Liver (tissue), 3 donors: ENCODE results near the gene KRTAP9-8.

Experiments
- EGR1 ChIP-seq, 2 donors: IDR thresholded peaks; 2 replicates each; pipeline ENCODE4 v1.6.1; 2016 to 2018; ENCODE audit warnings: antibody characterized with exemption in 2 of 2, low read depth in 2 of 2
- MAX ChIP-seq: IDR thresholded peaks from 2 replicates; pipeline ENCODE4 v1.6.1; 2016; ENCODE audit warnings: antibody characterized with exemption
- RAD21 ChIP-seq, 2 donors: IDR thresholded peaks; 2 replicates each; pipeline ENCODE4 v1.6.1; 2016; ENCODE audit warnings: antibody characterized with exemption in 2 of 2, mild to moderate bottlenecking in 2 of 2
- SP1 ChIP-seq: IDR thresholded peaks from 2 replicates; pipeline ENCODE4 v1.6.1; 2018; ENCODE audit warnings: antibody characterized with exemption, mild to moderate bottlenecking
- TAF1 ChIP-seq: conservative IDR thresholded peaks from 2 replicates; pipeline ENCODE4 v1.6.1; 2016; ENCODE audit warnings: antibody characterized with exemption, mild to moderate bottlenecking
- YY1 ChIP-seq: IDR thresholded peaks from 2 replicates; pipeline ENCODE4 v1.6.1; 2016; ENCODE audit warnings: antibody characterized with exemption, mild to moderate bottlenecking
- TF ChIP-seq, protein P1 (sequence below): fragments of 150-350 bp; IDR thresholded peaks from 2 replicates; pipeline ENCODE4 v1.5.1; 2017; ENCODE audit warnings: improper control_type of control experiment, low read depth, low read length; ENCODE audit not compliant: missing input control
- TF ChIP-seq, protein P2 (sequence below): IDR thresholded peaks from 2 replicates; pipeline ENCODE4 v1.6.1; 2016; ENCODE audit warnings: antibody characterized with exemption, mild to moderate bottlenecking
- donor health status: healthy.
- donor health status: healthy.

GRCh38 chr17:41223821-41224220 is 14.0 kb upstream of the KRTAP9-8 start:
- TF ChIP-seq, protein P1, sequence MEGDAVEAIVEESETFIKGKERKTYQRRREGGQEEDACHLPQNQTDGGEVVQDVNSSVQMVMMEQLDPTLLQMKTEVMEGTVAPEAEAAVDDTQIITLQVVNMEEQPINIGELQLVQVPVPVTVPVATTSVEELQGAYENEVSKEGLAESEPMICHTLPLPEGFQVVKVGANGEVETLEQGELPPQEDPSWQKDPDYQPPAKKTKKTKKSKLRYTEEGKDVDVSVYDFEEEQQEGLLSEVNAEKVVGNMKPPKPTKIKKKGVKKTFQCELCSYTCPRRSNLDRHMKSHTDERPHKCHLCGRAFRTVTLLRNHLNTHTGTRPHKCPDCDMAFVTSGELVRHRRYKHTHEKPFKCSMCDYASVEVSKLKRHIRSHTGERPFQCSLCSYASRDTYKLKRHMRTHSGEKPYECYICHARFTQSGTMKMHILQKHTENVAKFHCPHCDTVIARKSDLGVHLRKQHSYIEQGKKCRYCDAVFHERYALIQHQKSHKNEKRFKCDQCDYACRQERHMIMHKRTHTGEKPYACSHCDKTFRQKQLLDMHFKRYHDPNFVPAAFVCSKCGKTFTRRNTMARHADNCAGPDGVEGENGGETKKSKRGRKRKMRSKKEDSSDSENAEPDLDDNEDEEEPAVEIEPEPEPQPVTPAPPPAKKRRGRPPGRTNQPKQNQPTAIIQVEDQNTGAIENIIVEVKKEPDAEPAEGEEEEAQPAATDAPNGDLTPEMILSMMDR, result no peak
- TF ChIP-seq RAD21 (IDR thresholded peaks at IDR 0.05), result no peak
- TF ChIP-seq TAF1, result no peak
- TF ChIP-seq, protein P2, sequence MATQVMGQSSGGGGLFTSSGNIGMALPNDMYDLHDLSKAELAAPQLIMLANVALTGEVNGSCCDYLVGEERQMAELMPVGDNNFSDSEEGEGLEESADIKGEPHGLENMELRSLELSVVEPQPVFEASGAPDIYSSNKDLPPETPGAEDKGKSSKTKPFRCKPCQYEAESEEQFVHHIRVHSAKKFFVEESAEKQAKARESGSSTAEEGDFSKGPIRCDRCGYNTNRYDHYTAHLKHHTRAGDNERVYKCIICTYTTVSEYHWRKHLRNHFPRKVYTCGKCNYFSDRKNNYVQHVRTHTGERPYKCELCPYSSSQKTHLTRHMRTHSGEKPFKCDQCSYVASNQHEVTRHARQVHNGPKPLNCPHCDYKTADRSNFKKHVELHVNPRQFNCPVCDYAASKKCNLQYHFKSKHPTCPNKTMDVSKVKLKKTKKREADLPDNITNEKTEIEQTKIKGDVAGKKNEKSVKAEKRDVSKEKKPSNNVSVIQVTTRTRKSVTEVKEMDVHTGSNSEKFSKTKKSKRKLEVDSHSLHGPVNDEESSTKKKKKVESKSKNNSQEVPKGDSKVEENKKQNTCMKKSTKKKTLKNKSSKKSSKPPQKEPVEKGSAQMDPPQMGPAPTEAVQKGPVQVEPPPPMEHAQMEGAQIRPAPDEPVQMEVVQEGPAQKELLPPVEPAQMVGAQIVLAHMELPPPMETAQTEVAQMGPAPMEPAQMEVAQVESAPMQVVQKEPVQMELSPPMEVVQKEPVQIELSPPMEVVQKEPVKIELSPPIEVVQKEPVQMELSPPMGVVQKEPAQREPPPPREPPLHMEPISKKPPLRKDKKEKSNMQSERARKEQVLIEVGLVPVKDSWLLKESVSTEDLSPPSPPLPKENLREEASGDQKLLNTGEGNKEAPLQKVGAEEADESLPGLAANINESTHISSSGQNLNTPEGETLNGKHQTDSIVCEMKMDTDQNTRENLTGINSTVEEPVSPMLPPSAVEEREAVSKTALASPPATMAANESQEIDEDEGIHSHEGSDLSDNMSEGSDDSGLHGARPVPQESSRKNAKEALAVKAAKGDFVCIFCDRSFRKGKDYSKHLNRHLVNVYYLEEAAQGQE, result no peak
- TF ChIP-seq MAX, result no peak
- no peak for TF ChIP-seq SP1
- no peak for TF ChIP-seq YY1
- TF ChIP-seq EGR1 (IDR thresholded peaks at IDR 0.05; ENCODE audit: low read depth in 2 of 2), result no peak
